ENCODE results near the gene TNFRSF11A.

- no peak for TF ChIP-seq EZH2 (IDR thresholded peaks at IDR 0.05; ENCODE audit: borderline replicate concordance, insufficient read depth, low read depth, low read length, poor library complexity, severe bottlenecking)
- TF ChIP-seq, protein P1, sequence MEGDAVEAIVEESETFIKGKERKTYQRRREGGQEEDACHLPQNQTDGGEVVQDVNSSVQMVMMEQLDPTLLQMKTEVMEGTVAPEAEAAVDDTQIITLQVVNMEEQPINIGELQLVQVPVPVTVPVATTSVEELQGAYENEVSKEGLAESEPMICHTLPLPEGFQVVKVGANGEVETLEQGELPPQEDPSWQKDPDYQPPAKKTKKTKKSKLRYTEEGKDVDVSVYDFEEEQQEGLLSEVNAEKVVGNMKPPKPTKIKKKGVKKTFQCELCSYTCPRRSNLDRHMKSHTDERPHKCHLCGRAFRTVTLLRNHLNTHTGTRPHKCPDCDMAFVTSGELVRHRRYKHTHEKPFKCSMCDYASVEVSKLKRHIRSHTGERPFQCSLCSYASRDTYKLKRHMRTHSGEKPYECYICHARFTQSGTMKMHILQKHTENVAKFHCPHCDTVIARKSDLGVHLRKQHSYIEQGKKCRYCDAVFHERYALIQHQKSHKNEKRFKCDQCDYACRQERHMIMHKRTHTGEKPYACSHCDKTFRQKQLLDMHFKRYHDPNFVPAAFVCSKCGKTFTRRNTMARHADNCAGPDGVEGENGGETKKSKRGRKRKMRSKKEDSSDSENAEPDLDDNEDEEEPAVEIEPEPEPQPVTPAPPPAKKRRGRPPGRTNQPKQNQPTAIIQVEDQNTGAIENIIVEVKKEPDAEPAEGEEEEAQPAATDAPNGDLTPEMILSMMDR (IDR thresholded peaks at IDR 0.05): no peak
Observed at GRCh38 chr18:62323483-62324180, 1.5 kb upstream of the TNFRSF11A start.

Measured in B cell (primary cell).